Measurements from ENCODE around the gene BHLHA15. TPM values are rescaled to one million over a fixed set of nuclear protein-coding genes. Genes with fewer than 3 reads are reported as not detected.

The BHLHA15 gene
- total and polyA plus RNA-seq, 2 of the 13 experiments (the other 11 are each of a cell fraction or from before 2014, with no cell fraction given), result 1.9 to 6.1 TPM

DNA sequence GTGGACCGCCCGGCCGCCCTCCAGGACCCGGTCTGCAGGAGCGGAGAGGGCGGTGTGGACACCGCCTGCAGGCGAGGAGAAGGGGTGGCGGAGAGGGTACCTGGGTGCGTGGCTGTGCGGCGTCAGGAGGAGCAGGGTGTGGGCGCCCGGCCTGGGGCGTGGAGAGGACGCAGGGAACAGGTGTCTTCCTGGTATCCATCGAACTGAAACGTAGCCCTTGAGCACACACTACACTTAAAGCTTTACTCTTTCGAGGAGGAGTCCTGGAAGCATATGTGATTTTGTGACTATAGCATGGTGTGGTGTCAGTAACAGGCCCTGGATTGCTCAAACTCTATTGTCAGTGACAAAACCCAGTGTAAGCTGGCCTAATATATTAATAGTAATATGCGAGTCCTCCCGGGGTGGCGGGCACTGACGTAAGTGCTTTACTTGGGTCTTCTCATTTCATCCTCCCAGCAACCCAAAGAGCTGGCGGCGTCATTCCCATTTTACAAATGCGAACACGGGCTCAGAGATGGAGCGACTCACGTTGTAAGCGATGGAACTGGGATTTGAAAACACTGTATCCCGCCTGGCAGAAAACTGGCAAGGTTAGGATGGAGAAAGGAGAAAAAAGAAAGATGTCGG lies 41.3 kb downstream of the BHLHA15 start (continued):
- TF ChIP-seq, protein P1, sequence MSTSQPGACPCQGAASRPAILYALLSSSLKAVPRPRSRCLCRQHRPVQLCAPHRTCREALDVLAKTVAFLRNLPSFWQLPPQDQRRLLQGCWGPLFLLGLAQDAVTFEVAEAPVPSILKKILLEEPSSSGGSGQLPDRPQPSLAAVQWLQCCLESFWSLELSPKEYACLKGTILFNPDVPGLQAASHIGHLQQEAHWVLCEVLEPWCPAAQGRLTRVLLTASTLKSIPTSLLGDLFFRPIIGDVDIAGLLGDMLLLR (CRISPR knock-in tag; IDR thresholded peaks at IDR 0.05), result 0 out of 2 replicates have a peak, but pooled peaks have one; percentile 18
- 0 out of 2 replicates have a peak, but pooled peaks have one; percentile 32 for TF ChIP-seq NAIF1 (CRISPR knock-in tag; IDR thresholded peaks at IDR 0.05; ENCODE audit: borderline replicate concordance)
- no peak for TF ChIP-seq ZNF792 (CRISPR knock-in tag; IDR thresholded peaks at IDR 0.05)
- TF ChIP-seq NFE2L2 (IDR thresholded peaks at IDR 0.05; ENCODE audit: low read length), result no peak
- TF ChIP-seq KDM2A (CRISPR knock-in tag; IDR thresholded peaks at IDR 0.05; ENCODE audit: borderline replicate concordance, low read depth), result peak; percentile 1; the same call in 1 of the 2 replicates
- TF ChIP-seq, protein P2, sequence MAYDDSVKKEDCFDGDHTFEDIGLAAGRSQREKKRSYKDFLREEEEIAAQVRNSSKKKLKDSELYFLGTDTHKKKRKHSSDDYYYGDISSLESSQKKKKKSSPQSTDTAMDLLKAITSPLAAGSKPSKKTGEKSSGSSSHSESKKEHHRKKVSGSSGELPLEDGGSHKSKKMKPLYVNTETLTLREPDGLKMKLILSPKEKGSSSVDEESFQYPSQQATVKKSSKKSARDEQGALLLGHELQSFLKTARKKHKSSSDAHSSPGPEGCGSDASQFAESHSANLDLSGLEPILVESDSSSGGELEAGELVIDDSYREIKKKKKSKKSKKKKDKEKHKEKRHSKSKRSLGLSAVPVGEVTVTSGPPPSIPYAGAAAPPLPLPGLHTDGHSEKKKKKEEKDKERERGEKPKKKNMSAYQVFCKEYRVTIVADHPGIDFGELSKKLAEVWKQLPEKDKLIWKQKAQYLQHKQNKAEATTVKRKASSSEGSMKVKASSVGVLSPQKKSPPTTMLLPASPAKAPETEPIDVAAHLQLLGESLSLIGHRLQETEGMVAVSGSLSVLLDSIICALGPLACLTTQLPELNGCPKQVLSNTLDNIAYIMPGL (CRISPR knock-in tag; IDR thresholded peaks at IDR 0.05; ENCODE audit: borderline replicate concordance in 1 of 2, low read depth in 1 of 2), result peak in 1 of 2 experiments; percentile 25; a peak in 2 of 4 replicates
- TF ChIP-seq, protein P3, sequence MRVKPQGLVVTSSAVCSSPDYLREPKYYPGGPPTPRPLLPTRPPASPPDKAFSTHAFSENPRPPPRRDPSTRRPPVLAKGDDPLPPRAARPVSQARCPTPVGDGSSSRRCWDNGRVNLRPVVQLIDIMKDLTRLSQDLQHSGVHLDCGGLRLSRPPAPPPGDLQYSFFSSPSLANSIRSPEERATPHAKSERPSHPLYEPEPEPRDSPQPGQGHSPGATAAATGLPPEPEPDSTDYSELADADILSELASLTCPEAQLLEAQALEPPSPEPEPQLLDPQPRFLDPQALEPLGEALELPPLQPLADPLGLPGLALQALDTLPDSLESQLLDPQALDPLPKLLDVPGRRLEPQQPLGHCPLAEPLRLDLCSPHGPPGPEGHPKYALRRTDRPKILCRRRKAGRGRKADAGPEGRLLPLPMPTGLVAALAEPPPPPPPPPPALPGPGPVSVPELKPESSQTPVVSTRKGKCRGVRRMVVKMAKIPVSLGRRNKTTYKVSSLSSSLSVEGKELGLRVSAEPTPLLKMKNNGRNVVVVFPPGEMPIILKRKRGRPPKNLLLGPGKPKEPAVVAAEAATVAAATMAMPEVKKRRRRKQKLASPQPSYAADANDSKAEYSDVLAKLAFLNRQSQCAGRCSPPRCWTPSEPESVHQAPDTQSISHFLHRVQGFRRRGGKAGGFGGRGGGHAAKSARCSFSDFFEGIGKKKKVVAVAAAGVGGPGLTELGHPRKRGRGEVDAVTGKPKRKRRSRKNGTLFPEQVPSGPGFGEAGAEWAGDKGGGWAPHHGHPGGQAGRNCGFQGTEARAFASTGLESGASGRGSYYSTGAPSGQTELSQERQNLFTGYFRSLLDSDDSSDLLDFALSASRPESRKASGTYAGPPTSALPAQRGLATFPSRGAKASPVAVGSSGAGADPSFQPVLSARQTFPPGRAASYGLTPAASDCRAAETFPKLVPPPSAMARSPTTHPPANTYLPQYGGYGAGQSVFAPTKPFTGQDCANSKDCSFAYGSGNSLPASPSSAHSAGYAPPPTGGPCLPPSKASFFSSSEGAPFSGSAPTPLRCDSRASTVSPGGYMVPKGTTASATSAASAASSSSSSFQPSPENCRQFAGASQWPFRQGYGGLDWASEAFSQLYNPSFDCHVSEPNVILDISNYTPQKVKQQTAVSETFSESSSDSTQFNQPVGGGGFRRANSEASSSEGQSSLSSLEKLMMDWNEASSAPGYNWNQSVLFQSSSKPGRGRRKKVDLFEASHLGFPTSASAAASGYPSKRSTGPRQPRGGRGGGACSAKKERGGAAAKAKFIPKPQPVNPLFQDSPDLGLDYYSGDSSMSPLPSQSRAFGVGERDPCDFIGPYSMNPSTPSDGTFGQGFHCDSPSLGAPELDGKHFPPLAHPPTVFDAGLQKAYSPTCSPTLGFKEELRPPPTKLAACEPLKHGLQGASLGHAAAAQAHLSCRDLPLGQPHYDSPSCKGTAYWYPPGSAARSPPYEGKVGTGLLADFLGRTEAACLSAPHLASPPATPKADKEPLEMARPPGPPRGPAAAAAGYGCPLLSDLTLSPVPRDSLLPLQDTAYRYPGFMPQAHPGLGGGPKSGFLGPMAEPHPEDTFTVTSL (CRISPR knock-in tag; IDR thresholded peaks at IDR 0.05; ENCODE audit: borderline replicate concordance), result no peak
- TF ChIP-seq TMF1 (CRISPR knock-in tag; IDR thresholded peaks at IDR 0.05; ENCODE audit: low read depth), result peak; percentile 69
- peak; percentile 41; the same call in 1 of the 2 replicates for TF ChIP-seq ZNF607 (CRISPR knock-in tag; IDR thresholded peaks at IDR 0.05; ENCODE audit: borderline replicate concordance)
- TF ChIP-seq SRSF9 (IDR thresholded peaks at IDR 0.05; ENCODE audit: borderline replicate concordance, insufficient read depth, low read depth, low read length, poor library complexity, severe bottlenecking), result no peak
- TF ChIP-seq ATRX (CRISPR knock-in tag; IDR thresholded peaks at IDR 0.05; ENCODE audit: borderline replicate concordance), result no peak
- no peak for TF ChIP-seq GABPA (IDR thresholded peaks at IDR 0.05; ENCODE audit: low read depth, low read length)
- TF ChIP-seq GABPA (CRISPR knock-in tag; IDR thresholded peaks at IDR 0.05; ENCODE audit: low read depth), result no peak
- TF ChIP-seq, protein P4, sequence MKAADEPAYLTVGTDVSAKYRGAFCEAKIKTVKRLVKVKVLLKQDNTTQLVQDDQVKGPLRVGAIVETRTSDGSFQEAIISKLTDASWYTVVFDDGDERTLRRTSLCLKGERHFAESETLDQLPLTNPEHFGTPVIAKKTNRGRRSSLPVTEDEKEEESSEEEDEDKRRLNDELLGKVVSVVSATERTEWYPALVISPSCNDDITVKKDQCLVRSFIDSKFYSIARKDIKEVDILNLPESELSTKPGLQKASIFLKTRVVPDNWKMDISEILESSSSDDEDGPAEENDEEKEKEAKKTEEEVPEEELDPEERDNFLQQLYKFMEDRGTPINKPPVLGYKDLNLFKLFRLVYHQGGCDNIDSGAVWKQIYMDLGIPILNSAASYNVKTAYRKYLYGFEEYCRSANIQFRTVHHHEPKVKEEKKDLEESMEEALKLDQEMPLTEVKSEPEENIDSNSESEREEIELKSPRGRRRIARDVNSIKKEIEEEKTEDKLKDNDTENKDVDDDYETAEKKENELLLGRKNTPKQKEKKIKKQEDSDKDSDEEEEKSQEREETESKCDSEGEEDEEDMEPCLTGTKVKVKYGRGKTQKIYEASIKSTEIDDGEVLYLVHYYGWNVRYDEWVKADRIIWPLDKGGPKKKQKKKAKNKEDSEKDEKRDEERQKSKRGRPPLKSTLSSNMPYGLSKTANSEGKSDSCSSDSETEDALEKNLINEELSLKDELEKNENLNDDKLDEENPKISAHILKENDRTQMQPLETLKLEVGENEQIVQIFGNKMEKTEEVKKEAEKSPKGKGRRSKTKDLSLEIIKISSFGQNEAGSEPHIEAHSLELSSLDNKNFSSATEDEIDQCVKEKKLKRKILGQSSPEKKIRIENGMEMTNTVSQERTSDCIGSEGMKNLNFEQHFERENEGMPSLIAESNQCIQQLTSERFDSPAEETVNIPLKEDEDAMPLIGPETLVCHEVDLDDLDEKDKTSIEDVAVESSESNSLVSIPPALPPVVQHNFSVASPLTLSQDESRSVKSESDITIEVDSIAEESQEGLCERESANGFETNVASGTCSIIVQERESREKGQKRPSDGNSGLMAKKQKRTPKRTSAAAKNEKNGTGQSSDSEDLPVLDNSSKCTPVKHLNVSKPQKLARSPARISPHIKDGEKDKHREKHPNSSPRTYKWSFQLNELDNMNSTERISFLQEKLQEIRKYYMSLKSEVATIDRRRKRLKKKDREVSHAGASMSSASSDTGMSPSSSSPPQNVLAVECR (CRISPR knock-in tag; IDR thresholded peaks at IDR 0.05; ENCODE audit: borderline replicate concordance), result peak; percentile 72
- no peak for TF ChIP-seq HMGA1 (CRISPR knock-in tag; conservative IDR thresholded peaks at IDR 0.05)
- no peak for TF ChIP-seq SNAPC2 (CRISPR knock-in tag; IDR thresholded peaks at IDR 0.05)
- no peak for TF ChIP-seq ZNF570 (CRISPR knock-in tag; IDR thresholded peaks at IDR 0.05; ENCODE audit: borderline replicate concordance)

Measured in HepG2 (cell line).